ENCODE measurements around the gene TRANK1. TPM values are rescaled to one million over a fixed set of nuclear protein-coding genes. Genes with fewer than 3 reads are reported as not detected.

Gene TRANK1
- total RNA-seq, 1 donor from 2014 or later = 135 TPM

DNA sequence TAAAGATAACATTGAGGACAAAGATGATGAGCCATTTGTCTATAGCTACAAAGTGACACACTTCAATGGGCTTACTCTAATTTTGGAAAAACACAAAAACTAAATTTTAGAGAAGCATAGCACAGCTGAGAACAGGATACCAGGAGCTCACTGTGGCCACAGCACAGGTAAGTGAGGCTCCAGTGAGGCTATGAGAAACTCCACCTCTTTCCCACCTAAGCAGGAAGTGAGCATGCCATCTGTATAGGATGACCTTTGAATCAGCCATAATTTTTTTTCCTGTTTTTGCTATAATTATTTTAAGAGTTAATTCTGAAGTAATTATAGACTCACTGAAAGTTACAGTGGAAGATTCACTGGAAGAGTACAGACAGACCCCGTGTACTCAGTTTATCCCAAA, 98.4 kb downstream of the TRANK1 start:
- Mint-ChIP-seq H3K4me3 (no peak overlapping the region), H3K4me1 (peaks cover 2% of the 10 kb centered on the region), H3K36me3 (ENCODE audit: low read depth) (peaks cover 96% of the 10 kb centered on the region), H3K27me3 (no peaks in the 10 kb centered on the region), H3K27ac (no peak overlapping the region), H3K9me3 (peaks cover 6% of the 10 kb centered on the region)
- intact Hi-C loops (cut with micrococcal nuclease) = no loop called here
- DNase-seq (no peak), ATAC-seq (ENCODE audit: low read depth) (no peak)
- ChIA-PET CTCF (interaction anchor here (1.0 to 1.9 kb wide), 2 partner anchors 23 to 112 kb away, joined by 3 to 7 read pairs; no protein-coding TSS in a partner anchor), POLR2A (no interaction called here)
- TF ChIP-seq, protein P1, sequence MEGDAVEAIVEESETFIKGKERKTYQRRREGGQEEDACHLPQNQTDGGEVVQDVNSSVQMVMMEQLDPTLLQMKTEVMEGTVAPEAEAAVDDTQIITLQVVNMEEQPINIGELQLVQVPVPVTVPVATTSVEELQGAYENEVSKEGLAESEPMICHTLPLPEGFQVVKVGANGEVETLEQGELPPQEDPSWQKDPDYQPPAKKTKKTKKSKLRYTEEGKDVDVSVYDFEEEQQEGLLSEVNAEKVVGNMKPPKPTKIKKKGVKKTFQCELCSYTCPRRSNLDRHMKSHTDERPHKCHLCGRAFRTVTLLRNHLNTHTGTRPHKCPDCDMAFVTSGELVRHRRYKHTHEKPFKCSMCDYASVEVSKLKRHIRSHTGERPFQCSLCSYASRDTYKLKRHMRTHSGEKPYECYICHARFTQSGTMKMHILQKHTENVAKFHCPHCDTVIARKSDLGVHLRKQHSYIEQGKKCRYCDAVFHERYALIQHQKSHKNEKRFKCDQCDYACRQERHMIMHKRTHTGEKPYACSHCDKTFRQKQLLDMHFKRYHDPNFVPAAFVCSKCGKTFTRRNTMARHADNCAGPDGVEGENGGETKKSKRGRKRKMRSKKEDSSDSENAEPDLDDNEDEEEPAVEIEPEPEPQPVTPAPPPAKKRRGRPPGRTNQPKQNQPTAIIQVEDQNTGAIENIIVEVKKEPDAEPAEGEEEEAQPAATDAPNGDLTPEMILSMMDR (IDR thresholded peaks at IDR 0.05) = no peak

DNA sequence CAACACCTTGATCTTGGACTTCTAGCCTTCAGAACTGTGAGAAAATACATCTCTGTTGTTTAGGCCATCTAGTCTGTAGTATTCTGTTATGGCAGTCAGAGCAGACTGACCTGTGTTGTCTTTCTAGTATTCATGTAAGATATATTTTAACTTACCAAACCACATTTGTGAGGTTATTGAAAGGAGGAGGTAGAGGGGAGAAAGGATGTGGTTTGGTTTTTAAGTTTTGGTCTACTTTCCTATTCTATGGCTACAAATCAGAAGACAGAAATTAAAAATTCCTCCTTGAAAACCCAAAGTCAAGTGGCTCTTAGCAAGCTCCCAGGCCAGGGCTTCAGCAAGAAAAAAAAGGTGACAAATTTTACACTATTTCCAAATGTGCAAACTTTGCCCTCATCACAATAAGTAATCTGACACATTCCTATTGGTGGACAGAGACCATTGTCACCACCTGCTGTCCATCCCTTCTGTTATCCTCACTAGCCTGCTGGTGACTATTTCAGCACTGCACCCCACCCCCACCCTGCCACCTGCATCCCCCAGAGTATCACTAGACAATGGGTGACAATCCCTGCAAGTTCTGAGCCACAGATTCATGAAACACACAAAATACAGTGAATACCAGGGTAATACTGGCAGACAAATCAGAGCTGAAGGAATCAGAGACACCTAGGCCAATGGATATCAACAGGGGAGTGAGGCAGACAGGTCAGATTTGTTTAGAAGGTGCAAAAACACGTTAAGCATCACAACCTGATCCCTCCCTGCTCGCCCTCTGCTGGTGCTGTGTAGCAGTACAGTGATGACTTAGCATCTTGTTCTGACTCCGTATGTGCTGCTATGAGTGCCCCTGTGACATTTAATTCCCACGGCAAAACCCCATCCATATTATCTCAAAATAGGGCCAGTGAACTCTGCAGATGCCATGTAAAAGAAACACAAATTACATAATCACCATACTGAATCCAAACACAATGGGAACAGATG, 101.5 kb downstream of the TRANK1 start:
- Mint-ChIP-seq H3K27me3 (no peaks in the 10 kb centered on the region), H3K4me1 (peaks cover 2% of the 10 kb centered on the region), H3K36me3 (ENCODE audit: low read depth) (peaks cover 98% of the 10 kb centered on the region), H3K9me3 (peaks cover 7% of the 10 kb centered on the region), H3K4me3 (no peak overlapping the region), H3K27ac (peak overlapping the region; percentile 12)
- DNase-seq (no peak), ATAC-seq (ENCODE audit: low read depth) (peak; percentile 50)
- intact Hi-C loops (cut with micrococcal nuclease) = no loop called here
- ChIA-PET CTCF (interaction anchor here (0.7 kb wide), 1 partner anchor 124 kb away, joined by 3 read pairs; no protein-coding TSS in a partner anchor), POLR2A (no interaction called here)
- TF ChIP-seq, protein P1 (IDR thresholded peaks at IDR 0.05) = no peak

DNA sequence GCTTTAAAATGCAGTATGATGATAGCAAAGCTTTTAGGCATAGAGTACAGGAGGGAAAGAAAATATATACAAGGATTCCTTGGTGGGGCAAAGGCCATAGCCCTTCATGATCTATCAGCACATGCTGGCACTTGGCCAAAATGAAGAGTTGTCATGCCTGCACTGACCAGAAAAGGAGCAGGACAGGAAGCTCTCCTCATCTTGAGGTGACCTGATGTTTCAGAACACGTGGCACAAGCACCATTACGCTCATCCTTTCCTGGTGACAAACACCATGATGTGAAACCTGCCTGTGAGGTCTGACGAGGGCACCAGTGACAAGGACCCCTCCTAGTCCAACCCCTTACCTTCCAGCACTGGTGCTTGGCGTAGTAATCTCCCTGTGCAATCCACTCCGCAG, 102.6 kb downstream of the TRANK1 start:
- H3K27ac Mint-ChIP-seq = no peak overlapping the region
- no peaks in the 10 kb centered on the region for H3K27me3 Mint-ChIP-seq
- ChIA-PET CTCF (no interaction called here), POLR2A (no interaction called here)
- peaks cover 99% of the 10 kb centered on the region for H3K36me3 Mint-ChIP-seq (ENCODE audit: low read depth)
- H3K4me3 Mint-ChIP-seq = no peak overlapping the region
- ATAC-seq (ENCODE audit: low read depth) (no peak), DNase-seq (no peak)
- intact Hi-C loops (cut with micrococcal nuclease) = no loop called here
- H3K4me1 Mint-ChIP-seq = peaks cover 2% of the 10 kb centered on the region
- TF ChIP-seq, protein P1 (IDR thresholded peaks at IDR 0.05) = no peak
- peaks cover 7% of the 10 kb centered on the region for H3K9me3 Mint-ChIP-seq

DNA sequence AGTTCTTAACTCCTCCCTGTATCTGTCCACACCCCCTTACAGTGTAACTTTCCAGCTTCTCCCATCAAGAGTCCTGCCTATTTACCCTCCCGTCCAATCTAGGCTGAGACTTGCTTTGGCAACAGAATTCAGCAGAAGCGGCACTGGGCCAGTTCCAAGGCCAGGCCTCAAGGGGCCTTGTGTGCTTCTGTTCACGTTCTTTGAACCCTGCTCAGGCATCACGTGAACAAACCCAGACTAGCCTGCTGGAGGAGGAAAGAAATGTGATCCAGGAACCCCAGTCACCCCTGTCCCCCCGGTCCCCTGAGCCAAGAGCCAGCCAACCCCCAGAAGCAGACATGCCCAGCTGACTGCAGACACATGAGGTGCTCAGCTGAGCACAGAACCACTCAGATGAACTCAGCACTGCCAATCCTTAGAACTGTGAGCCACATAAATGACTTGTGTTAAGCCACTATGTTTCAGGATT, 104.4 kb downstream of the TRANK1 start:
- intact Hi-C loops (cut with micrococcal nuclease) = no loop called here
- no peak overlapping the region for H3K27ac Mint-ChIP-seq
- TF ChIP-seq, protein P1 (IDR thresholded peaks at IDR 0.05) = no peak
- no peaks in the 10 kb centered on the region for H3K27me3 Mint-ChIP-seq
- ATAC-seq (ENCODE audit: low read depth) (no peak), DNase-seq (no peak)
- ChIA-PET POLR2A (no interaction called here), CTCF (interaction anchor here (1.4 to 2.2 kb wide), 2 partner anchors 28 to 118 kb away, joined by 3 to 6 read pairs; no protein-coding TSS in a partner anchor)
- no peak overlapping the region for H3K4me3 Mint-ChIP-seq
- no peaks in the 10 kb centered on the region for H3K4me1 Mint-ChIP-seq
- peaks cover 98% of the 10 kb centered on the region for H3K36me3 Mint-ChIP-seq (ENCODE audit: low read depth)
- H3K9me3 Mint-ChIP-seq = peaks cover 7% of the 10 kb centered on the region

DNA sequence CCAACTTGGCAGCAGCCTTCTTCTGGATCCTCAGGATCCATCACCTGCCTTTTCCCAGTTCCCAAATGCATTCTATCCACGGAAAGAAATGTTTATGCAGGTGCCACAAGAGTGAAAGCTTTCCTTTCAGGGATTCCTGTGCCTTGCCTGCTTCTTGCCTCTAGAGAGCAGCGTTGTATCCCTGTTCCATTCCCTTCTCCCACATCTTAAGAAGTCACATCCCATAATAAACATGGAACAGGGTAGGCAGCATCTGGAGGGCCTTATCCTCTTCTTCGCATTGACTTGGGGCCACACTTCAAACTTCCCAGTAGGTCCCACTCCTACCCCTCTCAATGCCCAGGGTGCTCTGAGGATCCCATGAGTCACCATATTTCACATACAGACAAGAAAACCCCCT, 107.8 kb downstream of the TRANK1 start:
- Mint-ChIP-seq H3K4me3 (no peak overlapping the region), H3K4me1 (no peaks in the 10 kb centered on the region), H3K27me3 (no peaks in the 10 kb centered on the region), H3K9me3 (peaks cover 3% of the 10 kb centered on the region), H3K27ac (peak overlapping the region; percentile 42), H3K36me3 (ENCODE audit: low read depth) (peaks cover 95% of the 10 kb centered on the region)
- POLR2A ChIA-PET = no interaction called here
- ATAC-seq (ENCODE audit: low read depth) = no peak
- intact Hi-C loops (cut with micrococcal nuclease) = loop anchor here (1.0 kb wide), 1 partner anchor 121 kb away; no protein-coding TSS in a partner anchor
- no peak for DNase-seq
- TF ChIP-seq, protein P1 (IDR thresholded peaks at IDR 0.05) = no peak
- CTCF ChIA-PET = interaction anchor here (1.3 to 2.2 kb wide), 2 partner anchors 31 to 121 kb away, joined by 5 to 15 read pairs; no protein-coding TSS in a partner anchor

All from activated B cell treated with CpG ODN at 0.5 μM for 24 hours (primary cell).